Fibroblast of lung (primary cell): Measurements from ENCODE around the gene HHAT.

Source experiments
- CTCF ChIP-seq, 2 donors: IDR thresholded peaks in 1 of 2; conservative IDR thresholded peaks in 1 of 2; 1 replicate in 1 of 2; 2 replicates in 1 of 2; pipeline ENCODE4 v1.5.1; 2011 to 2012; ENCODE audit warnings: low read length in 2 of 2, control low read depth in 1 of 2, inconsistent platforms in 1 of 2, low read depth in 1 of 2, mild to moderate bottlenecking in 1 of 2
- EZH2 ChIP-seq: IDR thresholded peaks from 2 replicates; pipeline ENCODE4 v1.5.1; 2012; ENCODE audit warnings: low read length, control low read depth, mild to moderate bottlenecking; ENCODE audit errors: missing control alignments

GRCh38 chr1:210707300-210708240 is 378.9 kb downstream of the HHAT start:
- no peak for TF ChIP-seq CTCF (conservative IDR thresholded peaks at IDR 0.05 in 1 of 2, IDR thresholded peaks at IDR 0.05 in 1 of 2; ENCODE audit: low read depth in 1 of 2, low read length in 2 of 2)
- TF ChIP-seq EZH2, result no peak
